NAMALWA (cell line): ENCODE results near the gene UAP1L1.

Experiments used
- DNase-seq: peaks from one replicate; pipeline ENCODE4 v3.0.0-alpha.2; 2015; ENCODE audit warnings: low spot score

The UAP1L1 gene

GRCh38 chr9:137042751-137043727 lies 34.3 kb upstream of the UAP1L1 start:
- DNase-seq: no peak

GRCh38 chr9:137044037-137044436 lies 33.3 kb upstream of the UAP1L1 start:
- no peak for DNase-seq

GRCh38 chr9:137044502-137045177 lies 32.7 kb upstream of the UAP1L1 start:
- no peak for DNase-seq

- no peak for DNase-seq
Observed at GRCh38 chr9:137045294-137046087, 31.8 kb upstream of the UAP1L1 start.

GRCh38 chr9:137046088-137046787 lies 31.1 kb upstream of the UAP1L1 start, which contains the start of gene NPDC1:
Gene NPDC1, minus strand, starts transcription at chr9:137046177. Its CDS starts 188 bp downstream, at chr9:137045989.
- peak; percentile 84 for DNase-seq

- DNase-seq: no peak
Observed at GRCh38 chr9:137048655-137049543, 28.4 kb upstream of the UAP1L1 start.

- peak; percentile 95 for DNase-seq
Observed at GRCh38 chr9:137049544-137050449, 27.5 kb upstream of the UAP1L1 start.

- DNase-seq: no peak
Observed at GRCh38 chr9:137050570-137050969, 26.7 kb upstream of the UAP1L1 start.

GRCh38 chr9:137051145-137051724 lies 26.1 kb upstream of the UAP1L1 start:
- no peak for DNase-seq

GRCh38 chr9:137052293-137052692 lies 25.0 kb upstream of the UAP1L1 start:
- DNase-seq: no peak

- DNase-seq: no peak
Observed at GRCh38 chr9:137052998-137053943, 24.0 kb upstream of the UAP1L1 start.

GRCh38 chr9:137053944-137054931 lies 23.1 kb upstream of the UAP1L1 start, which contains the start of gene ENTPD2:
Gene ENTPD2, minus strand, starts transcription at chr9:137054061. Its CDS starts 64 bp downstream, at chr9:137053997.
- no peak for DNase-seq

- no peak for DNase-seq
Observed at GRCh38 chr9:137054932-137055384, 22.4 kb upstream of the UAP1L1 start.

- no peak for DNase-seq
Observed at GRCh38 chr9:137055385-137056364, 21.6 kb upstream of the UAP1L1 start.

- no peak for DNase-seq
Observed at GRCh38 chr9:137056739-137057415, 20.4 kb upstream of the UAP1L1 start.
